Measurements from ENCODE around the gene CCL27. TPM values are rescaled to one million over a fixed set of nuclear protein-coding genes. Genes with fewer than 3 reads are reported as not detected.

CCL27 gene
- total and polyA plus RNA-seq, 3 experiments from 2014 or later, result 0.35 to 0.39 TPM; not detected in 1

DNA sequence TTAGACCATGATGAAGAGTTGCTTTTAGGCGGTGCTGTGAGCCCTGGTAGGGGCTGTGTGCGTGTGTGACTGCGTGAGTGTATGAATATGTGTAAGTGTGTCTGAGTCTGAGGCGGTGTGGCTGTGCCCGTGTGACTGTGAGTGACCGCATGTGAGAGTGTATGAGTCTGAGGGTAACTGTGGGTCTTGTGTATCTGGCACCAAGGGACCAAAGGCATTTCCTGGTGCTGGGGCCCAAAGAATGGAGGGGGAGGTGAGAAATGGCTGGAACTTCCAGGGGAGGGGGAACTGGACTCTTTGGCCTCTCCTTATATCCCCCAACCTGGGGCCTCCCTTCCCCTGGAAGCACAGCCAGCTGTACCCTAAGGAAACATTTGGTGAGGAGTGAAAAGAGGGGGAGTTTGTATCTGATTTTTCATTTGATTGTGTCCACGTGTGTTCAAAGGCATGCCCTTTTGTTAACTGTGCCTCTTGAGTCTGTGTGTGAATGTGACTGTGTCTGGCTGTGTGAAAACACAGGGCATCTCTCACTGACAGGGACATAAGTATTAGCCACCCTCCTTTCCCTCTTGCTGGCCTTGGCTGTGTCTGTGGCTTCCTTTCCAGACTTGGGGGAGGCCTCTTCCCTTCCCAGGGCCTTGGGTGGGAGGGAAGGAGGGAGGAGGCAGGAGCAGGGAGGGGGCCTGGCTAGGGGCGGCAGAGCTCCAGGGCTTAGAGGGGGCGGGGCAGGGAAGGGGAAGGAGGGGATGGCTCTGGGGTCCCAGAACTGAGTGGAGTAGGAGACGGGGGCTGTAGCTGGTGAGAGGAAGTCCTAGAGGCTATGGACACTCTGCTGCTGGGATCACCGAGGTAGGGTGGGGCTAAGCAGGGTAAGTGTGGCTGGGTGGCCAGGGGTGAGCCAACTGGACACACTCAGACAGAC lies 9.0 kb downstream of the CCL27 start:
- Mint-ChIP-seq H3K4me3 (no peak overlapping the region), H3K27me3 (peaks cover 0 to 3% of the 10 kb centered on the region in 2 donors), H3K9me3 (no peaks in the 10 kb centered on the region), H3K27ac (peak overlapping the region in 6 of 8 donors; percentile 11 to 69 (median 46)), H3K4me1 (peaks cover 22 to 42% (median 27%) of the 10 kb centered on the region in 3 donors), H3K36me3 (peaks cover 1 to 34% (median 3%) of the 10 kb centered on the region in 3 donors)
- CTCF ChIA-PET, result interaction anchor here (0.6 to 7.6 kb wide), 3 partner anchors 12 to 28 kb away, joined by 3 to 54 read pairs (median 3); a partner anchor contains a TSS
- no peak for DNase-seq
- Histone ChIP-seq H3K4me3 (ENCODE audit: low read length) (no peak overlapping the region), H3K4me1 (ENCODE audit: insufficient read depth, low read length) (peaks cover 19% of the 10 kb centered on the region), H3K27ac (ENCODE audit: low read depth, low read length) (no peak overlapping the region), H3K9me3 (ENCODE audit: low read length) (no peaks in the 10 kb centered on the region), H3K36me3 (ENCODE audit: insufficient read depth, low read length) (peaks cover 16% of the 10 kb centered on the region), H3K27me3 (ENCODE audit: insufficient read depth, low read length, poor library complexity, severe bottlenecking) (no peaks in the 10 kb centered on the region)
- POLR2A ChIA-PET, result no interaction called here

DNA sequence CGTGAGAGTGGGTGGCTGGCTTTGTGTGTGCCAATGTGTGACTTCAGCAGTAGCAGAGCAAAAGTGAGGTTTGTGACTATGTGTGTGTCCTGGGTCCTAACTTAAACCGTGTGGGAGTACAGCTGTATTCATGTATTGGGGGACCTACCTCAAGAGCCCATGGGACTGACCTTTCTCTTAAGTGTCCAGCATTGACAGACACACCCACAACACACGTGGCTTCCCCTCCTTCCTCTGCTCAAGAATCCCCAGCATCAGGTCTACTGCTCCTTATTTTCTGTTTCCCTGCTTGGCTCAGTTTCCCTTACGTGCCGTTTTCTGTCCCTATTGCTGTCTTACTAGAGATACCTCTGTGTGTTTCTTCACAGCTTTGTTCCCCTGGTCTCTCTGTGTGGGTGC lies 9.9 kb downstream of the CCL27 start:
- no peaks in the 10 kb centered on the region for H3K27me3 ChIP-seq (ENCODE audit: insufficient read depth, low read length, poor library complexity, severe bottlenecking)
- ChIA-PET CTCF (interaction anchor here (1.1 to 7.6 kb wide), 2 partner anchors 12 to 14 kb away, joined by 3 to 54 read pairs; a partner anchor contains a TSS), POLR2A (interaction anchor here (1.1 kb wide), 1 partner anchor 15 kb away, joined by 3 read pairs; the partner anchor contains the start of gene SIGMAR1)
- Mint-ChIP-seq H3K27me3 (peaks cover 0 to 3% of the 10 kb centered on the region in 2 donors), H3K4me3 (no peak overlapping the region), H3K9me3 (no peaks in the 10 kb centered on the region), H3K4me1 (peaks cover 30 to 50% (median 35%) of the 10 kb centered on the region in 3 donors), H3K27ac (peak overlapping the region; percentile 0 to 89 (median 54)), H3K36me3 (peaks cover 4 to 43% (median 6%) of the 10 kb centered on the region in 3 donors)
- peaks cover 27% of the 10 kb centered on the region for H3K4me1 ChIP-seq (ENCODE audit: insufficient read depth, low read length)
- H3K36me3 ChIP-seq (ENCODE audit: insufficient read depth, low read length), result peaks cover 19% of the 10 kb centered on the region
- no peak overlapping the region for H3K4me3 ChIP-seq (ENCODE audit: low read length)
- no peaks in the 10 kb centered on the region for H3K9me3 ChIP-seq (ENCODE audit: low read length)
- H3K27ac ChIP-seq (ENCODE audit: low read depth, low read length), result peak overlapping the region; percentile 13
- no peak for DNase-seq

DNA sequence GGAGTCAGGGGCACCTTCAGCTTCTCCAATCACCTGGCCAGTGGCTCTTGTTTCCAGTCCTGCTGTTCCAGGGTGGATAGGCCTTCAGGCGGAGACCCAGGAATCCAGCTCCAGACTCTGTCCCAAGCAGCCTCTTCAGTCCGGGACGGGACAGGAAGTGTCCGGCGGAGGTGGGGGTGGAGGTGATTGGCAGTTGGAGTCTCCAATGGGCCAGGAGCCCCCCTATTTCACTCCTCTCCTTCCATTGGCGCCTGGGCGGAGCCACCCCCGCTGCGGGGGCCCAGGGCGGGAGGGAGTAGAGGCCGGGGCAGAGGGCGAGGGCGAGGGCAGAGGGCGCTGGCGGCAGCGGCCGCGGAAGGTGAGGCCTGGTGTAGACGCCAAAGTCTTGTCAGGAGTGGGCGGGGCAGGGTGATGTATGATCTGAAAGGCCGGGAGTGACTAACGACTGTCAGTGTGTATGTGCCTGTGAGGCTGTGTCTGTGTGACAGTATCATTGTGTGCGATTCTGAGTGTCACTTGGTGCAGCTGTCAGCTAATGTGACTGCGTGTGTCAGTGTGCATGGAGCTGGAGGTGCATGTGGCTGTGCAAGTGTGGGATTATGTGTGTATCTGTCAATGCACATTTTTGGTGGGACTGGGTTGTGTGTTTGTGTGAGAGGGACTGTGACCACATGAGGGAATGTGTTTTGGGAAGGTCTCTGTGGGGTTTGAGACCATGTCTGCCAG lies 10.4 kb downstream of the CCL27 start, which contains the start of gene IL11RA:
Gene IL11RA (plus strand): TSS at position 310 of the 726 bp plus-strand sequence. CDS start 3,033 bp downstream, outside the sequence.
- Mint-ChIP-seq H3K9me3 (no peaks in the 10 kb centered on the region), H3K4me1 (peaks cover 36 to 55% (median 41%) of the 10 kb centered on the region in 3 donors), H3K27ac (peak within 1 kb of the TSS; percentile 0 to 89 (median 62)), H3K27me3 (peaks cover 0 to 3% of the 10 kb centered on the region in 2 donors), H3K36me3 (peaks cover 4 to 48% (median 6%) of the 10 kb centered on the region in 3 donors), H3K4me3 (peak within 1 kb of the TSS in 2 of 7 donors; percentile 3 to 58)
- Histone ChIP-seq H3K36me3 (ENCODE audit: insufficient read depth, low read length) (peaks cover 19% of the 10 kb centered on the region), H3K27me3 (ENCODE audit: insufficient read depth, low read length, poor library complexity, severe bottlenecking) (no peaks in the 10 kb centered on the region), H3K9me3 (ENCODE audit: low read length) (no peaks in the 10 kb centered on the region), H3K4me1 (ENCODE audit: insufficient read depth, low read length) (peaks cover 32% of the 10 kb centered on the region), H3K4me3 (ENCODE audit: low read length) (no peak within 1 kb of the TSS), H3K27ac (ENCODE audit: low read depth, low read length) (peak within 1 kb of the TSS; percentile 40)
- DNase-seq, result no peak
- POLR2A ChIA-PET, result interaction anchor here (1.1 kb wide), 1 partner anchor 15 kb away, joined by 3 read pairs; the partner anchor contains the start of gene SIGMAR1
- CTCF ChIA-PET, result interaction anchor here (1.7 to 7.6 kb wide), 2 partner anchors 13 to 39 kb away, joined by 3 to 54 read pairs; a partner anchor contains a TSS

DNA sequence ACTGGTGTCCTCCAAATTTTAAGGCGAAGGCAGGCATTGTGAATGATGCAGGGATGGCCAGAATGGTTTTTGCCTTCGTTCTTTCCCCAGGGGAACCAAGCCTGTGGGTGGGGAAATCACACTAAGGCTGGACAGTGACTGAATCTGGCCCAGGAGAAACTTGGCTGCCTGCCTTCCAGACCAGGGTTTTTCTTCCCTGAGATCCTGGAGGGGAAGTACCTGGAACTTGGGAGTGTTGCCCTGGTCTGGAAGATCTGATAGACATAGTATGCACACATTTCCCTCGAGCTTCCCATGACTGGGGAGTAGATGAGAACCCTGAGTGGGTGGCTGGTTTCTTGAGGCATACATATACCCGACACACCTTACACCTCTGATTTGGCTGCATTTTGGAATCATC lies 11.1 kb downstream of the CCL27 start:
- Mint-ChIP-seq H3K4me3 (no peak overlapping the region), H3K36me3 (peaks cover 4 to 55% (median 6%) of the 10 kb centered on the region in 3 donors), H3K27ac (peak overlapping the region in 3 of 8 donors; percentile 15 to 68 (median 61)), H3K9me3 (no peaks in the 10 kb centered on the region), H3K4me1 (peaks cover 40 to 62% (median 45%) of the 10 kb centered on the region in 3 donors), H3K27me3 (peaks cover 0 to 3% of the 10 kb centered on the region in 2 donors)
- CTCF ChIA-PET, result interaction anchor here (1.7 to 7.6 kb wide), 2 partner anchors 14 to 38 kb away, joined by 3 to 54 read pairs; a partner anchor contains a TSS
- POLR2A ChIA-PET, result interaction anchor here (1.3 kb wide), 1 partner anchor 31 kb away, joined by 3 read pairs; the partner anchor contains the start of gene DCTN3
- Histone ChIP-seq H3K36me3 (ENCODE audit: insufficient read depth, low read length) (peaks cover 19% of the 10 kb centered on the region), H3K4me3 (ENCODE audit: low read length) (no peak overlapping the region), H3K27ac (ENCODE audit: low read depth, low read length) (peak overlapping the region; percentile 40), H3K4me1 (ENCODE audit: insufficient read depth, low read length) (peaks cover 34% of the 10 kb centered on the region), H3K27me3 (ENCODE audit: insufficient read depth, low read length, poor library complexity, severe bottlenecking) (no peaks in the 10 kb centered on the region), H3K9me3 (ENCODE audit: low read length) (no peaks in the 10 kb centered on the region)
- no peak for DNase-seq

DNA sequence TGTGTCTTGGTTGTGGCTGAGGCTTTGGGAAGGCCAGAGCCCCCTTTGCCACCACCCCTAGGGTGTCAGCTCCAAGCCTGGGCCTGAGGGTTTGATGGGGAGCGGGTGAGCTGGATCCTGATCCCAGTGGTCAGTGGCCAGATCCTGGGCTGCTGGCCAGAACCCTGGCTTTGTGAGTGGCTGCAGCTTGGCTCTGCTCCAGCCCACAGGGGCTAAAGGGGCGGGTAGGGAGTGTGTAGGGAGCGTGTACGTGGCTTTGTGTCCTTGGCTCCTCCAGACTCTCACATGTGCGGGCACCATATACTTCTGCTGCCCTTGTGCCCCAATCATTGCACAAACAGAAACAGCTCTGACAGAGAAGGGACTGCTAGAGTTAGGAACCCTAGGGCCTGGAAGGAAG lies 11.6 kb downstream of the CCL27 start:
- peak overlapping the region in 2 of 8 donors; percentile 19 to 27 for H3K27ac Mint-ChIP-seq
- no peaks in the 10 kb centered on the region for H3K9me3 Mint-ChIP-seq
- no peak overlapping the region for H3K27ac ChIP-seq (ENCODE audit: low read depth, low read length)
- H3K4me1 ChIP-seq (ENCODE audit: insufficient read depth, low read length), result peaks cover 39% of the 10 kb centered on the region
- ChIA-PET CTCF (interaction anchor here (0.7 to 7.6 kb wide), 3 partner anchors 14 to 52 kb away, joined by 3 to 54 read pairs (median 3); a partner anchor contains a TSS), POLR2A (interaction anchor here (1.3 kb wide), 1 partner anchor 31 kb away, joined by 3 read pairs; the partner anchor contains the start of gene DCTN3)
- H3K4me1 Mint-ChIP-seq, result peaks cover 44 to 67% (median 50%) of the 10 kb centered on the region in 3 donors
- peaks cover 0 to 3% of the 10 kb centered on the region in 2 donors for H3K27me3 Mint-ChIP-seq
- no peaks in the 10 kb centered on the region for H3K27me3 ChIP-seq (ENCODE audit: insufficient read depth, low read length, poor library complexity, severe bottlenecking)
- H3K9me3 ChIP-seq (ENCODE audit: low read length), result no peaks in the 10 kb centered on the region
- H3K36me3 ChIP-seq (ENCODE audit: insufficient read depth, low read length), result peaks cover 19% of the 10 kb centered on the region
- DNase-seq, result no peak
- H3K36me3 Mint-ChIP-seq, result peaks cover 4 to 55% (median 6%) of the 10 kb centered on the region in 3 donors
- H3K4me3 ChIP-seq (ENCODE audit: low read length), result no peak overlapping the region
- no peak overlapping the region for H3K4me3 Mint-ChIP-seq

DNA sequence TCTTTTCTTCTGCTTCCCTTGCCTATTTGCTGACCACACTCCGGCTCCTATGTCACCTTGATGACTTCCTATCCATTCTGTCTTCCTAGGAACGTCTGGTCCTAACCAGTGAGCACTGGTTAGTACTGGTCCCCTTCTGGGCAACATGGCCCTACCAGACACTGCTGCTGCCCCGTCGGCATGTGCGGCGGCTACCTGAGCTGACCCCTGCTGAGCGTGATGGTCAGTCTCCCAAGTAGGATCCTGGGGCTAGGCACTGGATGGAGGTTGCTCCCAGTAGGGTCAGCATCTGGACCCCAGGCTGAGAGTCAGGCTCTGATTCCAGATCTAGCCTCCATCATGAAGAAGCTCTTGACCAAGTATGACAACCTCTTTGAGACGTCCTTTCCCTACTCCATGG lies 13.8 kb downstream of the CCL27 start:
- Mint-ChIP-seq H3K4me3 (peak overlapping the region in 5 of 7 donors; percentile 37 to 64 (median 59)), H3K27me3 (no peaks in the 10 kb centered on the region)

DNA sequence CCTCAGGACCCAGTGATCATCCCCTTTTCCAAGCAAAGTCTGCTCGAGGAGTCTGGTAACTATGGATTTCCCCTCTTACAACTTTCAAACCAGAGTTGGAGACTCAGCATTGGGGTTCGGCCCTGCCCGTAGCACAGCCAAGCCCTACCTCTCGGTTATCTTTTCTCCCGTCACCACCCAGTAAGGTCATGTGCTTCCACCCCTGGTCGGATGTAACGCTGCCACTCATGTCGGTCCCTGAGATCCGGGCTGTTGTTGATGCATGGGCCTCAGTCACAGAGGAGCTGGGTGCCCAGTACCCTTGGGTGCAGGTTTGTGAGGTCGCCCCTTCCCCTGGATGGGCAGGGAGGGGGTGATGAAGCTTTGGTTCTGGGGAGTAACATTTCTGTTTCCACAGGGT lies 14.8 kb downstream of the CCL27 start:
- Mint-ChIP-seq H3K9me3 (no peaks in the 10 kb centered on the region), H3K4me3 (peak overlapping the region; percentile 90 to 97 (median 93)), H3K27ac (peak overlapping the region; percentile 72 to 93 (median 90)), H3K4me1 (peaks cover 37 to 53% (median 46%) of the 10 kb centered on the region in 3 donors), H3K27me3 (no peaks in the 10 kb centered on the region), H3K36me3 (peaks cover 4 to 55% (median 6%) of the 10 kb centered on the region in 3 donors)
- no peak for DNase-seq
- H3K4me3 ChIP-seq (ENCODE audit: low read length), result peak overlapping the region; percentile 95
- H3K36me3 ChIP-seq (ENCODE audit: insufficient read depth, low read length), result peaks cover 19% of the 10 kb centered on the region
- H3K4me1 ChIP-seq (ENCODE audit: insufficient read depth, low read length), result peaks cover 34% of the 10 kb centered on the region
- ChIA-PET CTCF (interaction anchor here (0.7 to 8.6 kb wide), 8 partner anchors 9 to 55 kb away, joined by 3 to 141 read pairs (median 16); partner anchors contain the start of genes CCL27 and SIGMAR1), POLR2A (interaction anchor here (0.6 to 3.3 kb wide), 3 partner anchors 11 to 17 kb away, joined by 3 to 66 read pairs (median 20); partner anchors contain the start of gene SIGMAR1)
- H3K27me3 ChIP-seq (ENCODE audit: insufficient read depth, low read length, poor library complexity, severe bottlenecking), result no peaks in the 10 kb centered on the region
- peak overlapping the region; percentile 83 for H3K27ac ChIP-seq (ENCODE audit: low read depth, low read length)
- no peaks in the 10 kb centered on the region for H3K9me3 ChIP-seq (ENCODE audit: low read length)

More for the DNA sequence above, 13.8 kb downstream of the CCL27 start:
- Mint-ChIP-seq H3K36me3 (peaks cover 4 to 55% (median 6%) of the 10 kb centered on the region in 3 donors), H3K27ac (peak overlapping the region in 5 of 8 donors; percentile 37 to 92 (median 84)), H3K4me1 (peaks cover 43 to 62% (median 52%) of the 10 kb centered on the region in 3 donors), H3K9me3 (no peaks in the 10 kb centered on the region)
- POLR2A ChIA-PET, result interaction anchor here (3.3 kb wide), 1 partner anchor 12 kb away, joined by 66 read pairs; the partner anchor contains the start of gene SIGMAR1
- Histone ChIP-seq H3K9me3 (ENCODE audit: low read length) (no peaks in the 10 kb centered on the region), H3K27me3 (ENCODE audit: insufficient read depth, low read length, poor library complexity, severe bottlenecking) (no peaks in the 10 kb centered on the region), H3K4me1 (ENCODE audit: insufficient read depth, low read length) (peaks cover 39% of the 10 kb centered on the region), H3K36me3 (ENCODE audit: insufficient read depth, low read length) (peaks cover 19% of the 10 kb centered on the region), H3K4me3 (ENCODE audit: low read length) (no peak overlapping the region), H3K27ac (ENCODE audit: low read depth, low read length) (no peak overlapping the region)
- CTCF ChIA-PET, result interaction anchor here (0.8 to 8.6 kb wide), 5 partner anchors 12 to 54 kb away, joined by 3 to 141 read pairs (median 27); partner anchors contain the start of genes CCL27 and SIGMAR1
- DNase-seq, result no peak

All from CD8-positive, alpha-beta memory T cell (primary cell).